GM12873 (cell line): ENCODE results near the gene GSC.

ENCODE experiments used
- TF ChIP-seq, protein P1 (sequence below): IDR thresholded peaks from 2 replicates; pipeline ENCODE4 v1.5.1; 2012; ENCODE audit warnings: low read depth, mild to moderate bottlenecking, moderate library complexity, low read length, control low read depth; ENCODE audit not compliant: insufficient read depth; ENCODE audit errors: missing control alignments

GSC gene

DNA sequence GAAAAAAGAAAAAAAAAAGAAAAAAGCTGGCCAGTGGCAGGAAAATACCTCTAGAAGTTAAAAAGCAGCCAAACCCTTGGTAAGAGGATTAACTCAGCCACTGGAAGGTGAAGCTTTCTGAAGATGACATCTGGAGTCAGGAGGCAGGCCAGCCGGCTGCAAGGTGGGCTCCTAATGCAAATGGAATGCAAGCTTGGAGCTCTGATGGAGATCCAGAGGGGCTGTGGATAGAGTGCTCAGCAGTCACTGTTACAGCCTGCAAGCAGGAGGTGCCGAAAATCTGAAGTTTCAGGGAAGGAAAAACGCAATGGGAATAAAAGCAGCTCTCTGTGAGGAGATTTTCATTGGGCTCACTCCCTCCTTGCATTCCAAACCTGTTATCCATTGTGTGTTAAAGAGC is 41.0 kb downstream of the GSC start:
- TF ChIP-seq, protein P1, sequence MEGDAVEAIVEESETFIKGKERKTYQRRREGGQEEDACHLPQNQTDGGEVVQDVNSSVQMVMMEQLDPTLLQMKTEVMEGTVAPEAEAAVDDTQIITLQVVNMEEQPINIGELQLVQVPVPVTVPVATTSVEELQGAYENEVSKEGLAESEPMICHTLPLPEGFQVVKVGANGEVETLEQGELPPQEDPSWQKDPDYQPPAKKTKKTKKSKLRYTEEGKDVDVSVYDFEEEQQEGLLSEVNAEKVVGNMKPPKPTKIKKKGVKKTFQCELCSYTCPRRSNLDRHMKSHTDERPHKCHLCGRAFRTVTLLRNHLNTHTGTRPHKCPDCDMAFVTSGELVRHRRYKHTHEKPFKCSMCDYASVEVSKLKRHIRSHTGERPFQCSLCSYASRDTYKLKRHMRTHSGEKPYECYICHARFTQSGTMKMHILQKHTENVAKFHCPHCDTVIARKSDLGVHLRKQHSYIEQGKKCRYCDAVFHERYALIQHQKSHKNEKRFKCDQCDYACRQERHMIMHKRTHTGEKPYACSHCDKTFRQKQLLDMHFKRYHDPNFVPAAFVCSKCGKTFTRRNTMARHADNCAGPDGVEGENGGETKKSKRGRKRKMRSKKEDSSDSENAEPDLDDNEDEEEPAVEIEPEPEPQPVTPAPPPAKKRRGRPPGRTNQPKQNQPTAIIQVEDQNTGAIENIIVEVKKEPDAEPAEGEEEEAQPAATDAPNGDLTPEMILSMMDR: no peak

DNA sequence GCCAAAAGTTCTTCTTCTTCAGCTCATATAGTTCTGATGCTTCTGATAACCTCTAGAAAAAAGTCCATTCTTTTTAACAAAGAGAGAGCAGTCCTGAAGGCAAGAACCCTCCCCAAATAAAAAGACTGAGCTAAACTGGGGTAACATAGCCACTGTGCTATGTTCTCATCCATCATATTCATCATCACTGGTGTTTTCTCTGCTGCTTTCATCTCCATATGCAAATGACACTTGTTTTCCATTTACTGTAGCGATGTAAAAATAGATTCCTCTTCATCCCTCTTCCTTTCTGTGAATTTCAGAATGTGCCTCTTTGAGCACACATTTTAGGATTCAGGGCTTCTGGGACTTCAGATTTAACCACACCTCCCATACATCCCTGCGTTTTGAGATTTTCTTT is 44.9 kb downstream of the GSC start:
- TF ChIP-seq, protein P1: no peak

DNA sequence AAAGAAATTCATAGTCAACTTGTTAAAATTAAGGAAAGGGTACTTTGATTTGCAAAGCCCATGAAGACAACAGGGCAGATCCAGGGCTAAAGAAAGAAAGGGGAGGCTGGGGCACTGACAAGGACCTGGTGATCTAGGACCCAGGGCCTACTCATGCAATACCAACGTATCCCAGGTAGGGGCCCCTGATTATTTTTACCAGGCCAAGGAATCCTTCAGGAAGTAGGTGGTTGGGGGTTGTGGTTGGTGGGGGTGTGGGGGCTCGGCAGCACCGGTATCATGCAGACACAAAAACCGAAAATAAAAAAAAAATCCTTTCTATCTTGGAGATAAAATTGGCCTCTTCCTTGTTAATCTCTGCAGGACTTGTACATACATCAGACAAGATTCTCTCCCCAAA is 47.5 kb downstream of the GSC start:
- TF ChIP-seq, protein P1: no peak
